ENCODE data around the gene NQO2.
"Not testable (repeated sequence)": the region's sequence is repeated elsewhere in the genome, so short reads cannot be mapped to it uniquely, and the experiment has no call there.

NQO2 gene

GRCh38 chr6:3052481-3053230 is 53.0 kb downstream of the NQO2 start:
- TF ChIP-seq MYC (IDR thresholded peaks at IDR 0.05; ENCODE audit: low read depth, low read length) (no peak), MAX (IDR thresholded peaks at IDR 0.05; ENCODE audit: low read depth, low read length) (no peak), POLR2A (IDR thresholded peaks at IDR 0.05; ENCODE audit: extremely low read depth, insufficient read length) (no peak), CTCF (IDR thresholded peaks at IDR 0.05; ENCODE audit: low read depth, low read length) (no peak)
- DNase-seq (ENCODE audit: low read depth), result no peak
- no peak overlapping the region for H3K4me3 ChIP-seq (ENCODE audit: low read depth, low read length)

GRCh38 chr6:3053231-3053508 is 53.5 kb downstream of the NQO2 start:
- no peak for TF ChIP-seq MAX (IDR thresholded peaks at IDR 0.05; ENCODE audit: low read depth, low read length)
- TF ChIP-seq CTCF (IDR thresholded peaks at IDR 0.05; ENCODE audit: low read depth, low read length), result no peak
- no peak for TF ChIP-seq POLR2A (IDR thresholded peaks at IDR 0.05; ENCODE audit: extremely low read depth, insufficient read length)
- TF ChIP-seq MYC (IDR thresholded peaks at IDR 0.05; ENCODE audit: low read depth, low read length), result no peak
- peak overlapping the region; percentile 49 for H3K4me3 ChIP-seq (ENCODE audit: low read depth, low read length)
- no peak for DNase-seq (ENCODE audit: low read depth)

GRCh38 chr6:3054229-3055157 is 54.8 kb downstream of the NQO2 start:
- not testable (repeated sequence) for DNase-seq (ENCODE audit: low read depth); H3K4me3 ChIP-seq (ENCODE audit: low read depth, low read length)

- not testable (repeated sequence) for H3K4me3 ChIP-seq (ENCODE audit: low read depth, low read length); DNase-seq (ENCODE audit: low read depth)
These were observed 55.4 kb downstream of the NQO2 start for GRCh38 chr6:3055158-3055499.

- DNase-seq (ENCODE audit: low read depth), result no peak
- no peak overlapping the region for H3K4me3 ChIP-seq (ENCODE audit: low read depth, low read length)
- TF ChIP-seq POLR2A (IDR thresholded peaks at IDR 0.05; ENCODE audit: extremely low read depth, insufficient read length), result no peak
- TF ChIP-seq MYC (IDR thresholded peaks at IDR 0.05; ENCODE audit: low read depth, low read length), result no peak
- TF ChIP-seq MAX (IDR thresholded peaks at IDR 0.05; ENCODE audit: low read depth, low read length), result no peak
- no peak for TF ChIP-seq CTCF (IDR thresholded peaks at IDR 0.05; ENCODE audit: low read depth, low read length)
These were observed 57.5 kb downstream of the NQO2 start for GRCh38 chr6:3057063-3057770.

- H3K4me3 ChIP-seq (ENCODE audit: low read depth, low read length), result no peak overlapping the region
- TF ChIP-seq MYC (IDR thresholded peaks at IDR 0.05; ENCODE audit: low read depth, low read length), result no peak
- no peak for TF ChIP-seq MAX (IDR thresholded peaks at IDR 0.05; ENCODE audit: low read depth, low read length)
- DNase-seq (ENCODE audit: low read depth), result no peak
These were observed 59.3 kb downstream of the NQO2 start for GRCh38 chr6:3058957-3059356.

- not testable (repeated sequence) for DNase-seq (ENCODE audit: low read depth); H3K4me3 ChIP-seq (ENCODE audit: low read depth, low read length)
These were observed 60.4 kb downstream of the NQO2 start for GRCh38 chr6:3060092-3060491.
